ENCODE results near the gene STRAP.

STRAP gene

DNA sequence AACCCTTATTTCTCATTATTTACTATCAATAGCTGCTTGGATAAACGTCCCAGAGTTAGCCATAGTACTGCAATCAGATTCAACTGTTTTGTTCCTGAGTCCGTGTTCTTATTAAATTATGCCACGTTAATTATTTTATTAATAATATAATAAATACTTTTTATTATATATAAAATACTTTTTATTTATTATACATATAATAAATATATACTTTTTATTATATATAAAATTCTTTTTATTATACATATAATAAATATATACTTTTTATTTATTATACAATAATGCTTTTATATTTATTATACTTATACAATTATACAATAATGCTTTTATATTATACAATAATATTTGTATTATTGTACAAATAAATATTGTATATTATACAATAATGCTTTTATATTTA lies 11.1 kb downstream of the STRAP start:
- no peak overlapping the region for H3K4me3 ChIP-seq (ENCODE audit: low read depth in 1 of 2, low read length in 2 of 2)
- no peak overlapping the region for H2AFZ ChIP-seq (ENCODE audit: low read depth, low read length)
- no peaks in the 10 kb centered on the region for H3K4me1 ChIP-seq (ENCODE audit: insufficient read depth, low read length)
- H3K79me2 ChIP-seq (ENCODE audit: insufficient read depth, low read length), result peaks cover 30% of the 10 kb centered on the region
- no peak for DNase-seq
- peaks cover 75% of the 10 kb centered on the region for H3K36me3 ChIP-seq (ENCODE audit: insufficient read depth, low read length)
- TF ChIP-seq EZH2 (IDR thresholded peaks at IDR 0.05; ENCODE audit: borderline replicate concordance, low read depth, low read length, severe bottlenecking), result no peak
- H3K9me3 ChIP-seq (ENCODE audit: insufficient read depth, low read length, severe bottlenecking), result no peaks in the 10 kb centered on the region
- H3K27ac ChIP-seq (ENCODE audit: low read length), result no peak overlapping the region
- no peaks in the 10 kb centered on the region for H3K27me3 ChIP-seq (ENCODE audit: insufficient read depth, low read length, poor library complexity)
- peaks cover 2% of the 10 kb centered on the region; the same call in 1 of the 2 replicates for H4K20me1 ChIP-seq (ENCODE audit: insufficient read depth, low read length)
- H3K9ac ChIP-seq (ENCODE audit: low read depth, low read length), result no peak overlapping the region
- ATAC-seq (ENCODE audit: insufficient read depth, low read depth), result no peak
- H3K4me2 ChIP-seq (ENCODE audit: insufficient read depth, low read length), result no peak overlapping the region

- no peak overlapping the region for H3K4me3 ChIP-seq (ENCODE audit: low read depth in 1 of 2, low read length in 2 of 2)
- no peaks in the 10 kb centered on the region for H3K27me3 ChIP-seq (ENCODE audit: insufficient read depth, low read length, poor library complexity)
- H2AFZ ChIP-seq (ENCODE audit: low read depth, low read length), result no peak overlapping the region
- no peaks in the 10 kb centered on the region for H3K9me3 ChIP-seq (ENCODE audit: insufficient read depth, low read length, severe bottlenecking)
- no peaks in the 10 kb centered on the region; the same call in 1 of the 2 replicates for H4K20me1 ChIP-seq (ENCODE audit: insufficient read depth, low read length)
- DNase-seq (no peak), ATAC-seq (ENCODE audit: insufficient read depth, low read depth) (no peak)
- peaks cover 8% of the 10 kb centered on the region; the same call in 1 of the 2 replicates for H3K79me2 ChIP-seq (ENCODE audit: insufficient read depth, low read length)
- TF ChIP-seq CTCF (IDR thresholded peaks at IDR 0.05; ENCODE audit: borderline replicate concordance, extremely low read depth, low read length, poor library complexity, severe bottlenecking) (no peak), EZH2 (IDR thresholded peaks at IDR 0.05; ENCODE audit: borderline replicate concordance, low read depth, low read length, severe bottlenecking) (no peak)
- peaks cover 90% of the 10 kb centered on the region for H3K36me3 ChIP-seq (ENCODE audit: insufficient read depth, low read length)
- no peak overlapping the region for H3K27ac ChIP-seq (ENCODE audit: low read length)
- H3K9ac ChIP-seq (ENCODE audit: low read depth, low read length), result no peak overlapping the region
- H3K4me2 ChIP-seq (ENCODE audit: insufficient read depth, low read length), result no peak overlapping the region
- H3K4me1 ChIP-seq (ENCODE audit: insufficient read depth, low read length), result no peaks in the 10 kb centered on the region
Measured at GRCh38 chr12:15896867-15897266, 14.7 kb downstream of the STRAP start.

GRCh38 chr12:15897433-15897832 lies 15.2 kb downstream of the STRAP start:
- H3K4me2 ChIP-seq (ENCODE audit: insufficient read depth, low read length), result no peak overlapping the region
- H3K27me3 ChIP-seq (ENCODE audit: insufficient read depth, low read length, poor library complexity), result no peaks in the 10 kb centered on the region
- H3K4me1 ChIP-seq (ENCODE audit: insufficient read depth, low read length), result no peaks in the 10 kb centered on the region
- H3K9ac ChIP-seq (ENCODE audit: low read depth, low read length), result no peak overlapping the region
- DNase-seq (no peak), ATAC-seq (ENCODE audit: insufficient read depth, low read depth) (no peak)
- H3K36me3 ChIP-seq (ENCODE audit: insufficient read depth, low read length), result peaks cover 93% of the 10 kb centered on the region
- no peaks in the 10 kb centered on the region for H3K9me3 ChIP-seq (ENCODE audit: insufficient read depth, low read length, severe bottlenecking)
- TF ChIP-seq EZH2 (IDR thresholded peaks at IDR 0.05; ENCODE audit: borderline replicate concordance, low read depth, low read length, severe bottlenecking) (no peak), CTCF (IDR thresholded peaks at IDR 0.05; ENCODE audit: borderline replicate concordance, extremely low read depth, low read length, poor library complexity, severe bottlenecking) (no peak)
- peaks cover 5% of the 10 kb centered on the region; the same call in 1 of the 2 replicates for H3K79me2 ChIP-seq (ENCODE audit: insufficient read depth, low read length)
- no peaks in the 10 kb centered on the region; the same call in 1 of the 2 replicates for H4K20me1 ChIP-seq (ENCODE audit: insufficient read depth, low read length)
- H3K27ac ChIP-seq (ENCODE audit: low read length), result no peak overlapping the region
- no peak overlapping the region for H3K4me3 ChIP-seq (ENCODE audit: low read depth in 1 of 2, low read length in 2 of 2)
- H2AFZ ChIP-seq (ENCODE audit: low read depth, low read length), result no peak overlapping the region

DNA sequence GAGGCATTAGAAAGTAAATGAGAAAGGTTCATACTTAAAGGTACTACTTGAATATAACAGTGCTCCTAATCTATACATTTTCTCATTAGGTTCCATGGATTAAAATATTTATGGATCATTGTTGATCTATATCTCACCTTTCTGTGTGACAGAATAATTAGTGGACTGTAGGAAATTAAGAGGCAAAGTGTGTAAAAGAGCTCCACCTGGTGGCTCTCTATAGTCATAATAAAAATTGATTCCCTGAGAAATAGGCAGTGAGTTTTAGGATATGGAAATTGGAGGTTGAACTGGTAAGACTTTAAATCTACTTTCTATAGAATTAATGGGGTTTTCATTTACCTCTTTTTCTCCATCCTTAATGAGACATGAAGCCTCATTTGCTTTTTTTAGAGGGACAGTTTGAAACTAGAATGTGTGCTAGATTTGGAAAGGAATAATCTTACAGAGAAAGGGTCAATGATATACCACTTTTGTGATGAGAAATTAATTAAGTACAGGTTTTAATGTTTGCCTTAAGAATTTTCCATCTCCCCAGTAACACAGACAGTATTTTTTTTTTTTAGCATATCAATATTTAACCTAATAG lies 17.2 kb downstream of the STRAP start:
- DNase-seq (no peak), ATAC-seq (ENCODE audit: insufficient read depth, low read depth) (peak; percentile 70; the same call in 2 of the 3 replicates)
- Histone ChIP-seq H3K4me3 (ENCODE audit: low read depth in 1 of 2, low read length in 2 of 2) (no peak overlapping the region), H2AFZ (ENCODE audit: low read depth, low read length) (no peak overlapping the region), H3K4me1 (ENCODE audit: insufficient read depth, low read length) (no peaks in the 10 kb centered on the region), H3K36me3 (ENCODE audit: insufficient read depth, low read length) (peaks cover 92% of the 10 kb centered on the region), H3K9ac (ENCODE audit: low read depth, low read length) (no peak overlapping the region), H3K9me3 (ENCODE audit: insufficient read depth, low read length, severe bottlenecking) (no peaks in the 10 kb centered on the region), H3K27ac (ENCODE audit: low read length) (no peak overlapping the region), H3K27me3 (ENCODE audit: insufficient read depth, low read length, poor library complexity) (no peaks in the 10 kb centered on the region), H4K20me1 (ENCODE audit: insufficient read depth, low read length) (no peaks in the 10 kb centered on the region; the same call in 1 of the 2 replicates), H3K4me2 (ENCODE audit: insufficient read depth, low read length) (no peak overlapping the region), H3K79me2 (ENCODE audit: insufficient read depth, low read length) (no peaks in the 10 kb centered on the region)
- TF ChIP-seq CTCF (IDR thresholded peaks at IDR 0.05; ENCODE audit: borderline replicate concordance, extremely low read depth, low read length, poor library complexity, severe bottlenecking) (peak; percentile 73), EZH2 (IDR thresholded peaks at IDR 0.05; ENCODE audit: borderline replicate concordance, low read depth, low read length, severe bottlenecking) (no peak)
